MM.1S (cell line): Measurements from ENCODE around the gene RFC3.

Experiments
- CTCF ChIP-seq: fragments of 300-600 bp; sonication (generic); IDR thresholded peaks from 2 replicates; pipeline ENCODE4 v1.5.1; 2016; ENCODE audit warnings: antibody characterized with exemption, low read length, mixed read lengths
- EZH2 ChIP-seq: fragments of 300-600 bp; sonication (generic); optimal IDR thresholded peaks from 2 replicates; pipeline ENCODE3; 2017; ENCODE audit warnings: low read depth, mild to moderate bottlenecking, antibody characterized with exemption, low read length, mixed read lengths
- EZH2phosphoT487 ChIP-seq: fragments of 300-600 bp; sonication (generic); IDR thresholded peaks from 2 replicates; pipeline ENCODE4 v1.6.1; 2018; ENCODE audit warnings: antibody characterized with exemption, low read length

- TF ChIP-seq CTCF (no peak), EZH2 (no peak), EZH2phosphoT487 (no peak)
Measured at GRCh38 chr13:33849211-33849610, 31.3 kb downstream of the RFC3 start.
